GM12801 (cell line): ENCODE data around the gene CREBBP.

Source experiments
- TF ChIP-seq, protein P1 (sequence below): IDR thresholded peaks from one replicate; pipeline ENCODE4 v1.5.1; 2011; ENCODE audit warnings: control low read depth; ENCODE audit not compliant: insufficient read length; ENCODE audit errors: extremely low read depth

Gene CREBBP

GRCh38 chr16:3740186-3740585, 140.3 kb downstream of the CREBBP start:
- TF ChIP-seq, protein P1, sequence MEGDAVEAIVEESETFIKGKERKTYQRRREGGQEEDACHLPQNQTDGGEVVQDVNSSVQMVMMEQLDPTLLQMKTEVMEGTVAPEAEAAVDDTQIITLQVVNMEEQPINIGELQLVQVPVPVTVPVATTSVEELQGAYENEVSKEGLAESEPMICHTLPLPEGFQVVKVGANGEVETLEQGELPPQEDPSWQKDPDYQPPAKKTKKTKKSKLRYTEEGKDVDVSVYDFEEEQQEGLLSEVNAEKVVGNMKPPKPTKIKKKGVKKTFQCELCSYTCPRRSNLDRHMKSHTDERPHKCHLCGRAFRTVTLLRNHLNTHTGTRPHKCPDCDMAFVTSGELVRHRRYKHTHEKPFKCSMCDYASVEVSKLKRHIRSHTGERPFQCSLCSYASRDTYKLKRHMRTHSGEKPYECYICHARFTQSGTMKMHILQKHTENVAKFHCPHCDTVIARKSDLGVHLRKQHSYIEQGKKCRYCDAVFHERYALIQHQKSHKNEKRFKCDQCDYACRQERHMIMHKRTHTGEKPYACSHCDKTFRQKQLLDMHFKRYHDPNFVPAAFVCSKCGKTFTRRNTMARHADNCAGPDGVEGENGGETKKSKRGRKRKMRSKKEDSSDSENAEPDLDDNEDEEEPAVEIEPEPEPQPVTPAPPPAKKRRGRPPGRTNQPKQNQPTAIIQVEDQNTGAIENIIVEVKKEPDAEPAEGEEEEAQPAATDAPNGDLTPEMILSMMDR = no peak

GRCh38 chr16:3739636-3740035, 140.9 kb downstream of the CREBBP start:
- TF ChIP-seq, protein P1 = no peak

DNA sequence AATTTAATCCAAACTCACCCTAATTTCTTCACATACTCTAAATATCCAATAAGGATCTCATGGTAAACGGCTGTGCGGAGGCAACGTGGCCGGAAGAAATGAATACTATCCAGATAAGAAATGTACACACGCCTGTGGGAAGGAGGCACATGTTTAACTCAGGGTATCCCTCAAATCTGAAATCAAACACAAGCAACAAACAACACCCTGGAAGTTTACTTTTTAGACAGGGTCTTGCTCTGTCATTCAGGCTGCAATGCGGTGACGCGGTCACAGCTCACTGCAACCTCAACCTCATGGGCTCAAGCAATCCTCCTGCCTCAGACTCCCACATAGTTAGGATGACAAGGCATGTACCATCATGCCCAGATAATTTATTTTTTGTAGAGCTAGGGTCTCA, 142.0 kb downstream of the CREBBP start:
- TF ChIP-seq, protein P1 = no peak

DNA sequence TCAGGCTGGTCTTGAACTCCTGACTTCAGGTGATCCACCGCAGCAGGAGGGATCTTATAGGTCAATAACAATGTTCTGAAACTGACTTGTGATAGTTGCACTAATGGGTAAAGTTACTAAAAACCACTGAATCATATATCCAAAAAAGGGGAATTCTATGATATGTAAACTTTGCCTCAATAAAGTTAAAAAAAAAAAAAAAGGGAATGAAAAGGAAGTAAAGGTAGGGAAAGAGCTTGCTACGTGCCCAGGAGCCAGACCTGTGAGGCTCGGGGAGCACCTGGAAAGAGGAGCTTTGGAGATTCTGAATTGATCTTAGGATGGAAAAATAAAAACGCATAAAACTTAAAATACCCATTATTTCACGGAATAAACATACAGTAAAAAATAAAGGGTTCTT, 142.4 kb downstream of the CREBBP start:
- TF ChIP-seq, protein P1 = no peak

DNA sequence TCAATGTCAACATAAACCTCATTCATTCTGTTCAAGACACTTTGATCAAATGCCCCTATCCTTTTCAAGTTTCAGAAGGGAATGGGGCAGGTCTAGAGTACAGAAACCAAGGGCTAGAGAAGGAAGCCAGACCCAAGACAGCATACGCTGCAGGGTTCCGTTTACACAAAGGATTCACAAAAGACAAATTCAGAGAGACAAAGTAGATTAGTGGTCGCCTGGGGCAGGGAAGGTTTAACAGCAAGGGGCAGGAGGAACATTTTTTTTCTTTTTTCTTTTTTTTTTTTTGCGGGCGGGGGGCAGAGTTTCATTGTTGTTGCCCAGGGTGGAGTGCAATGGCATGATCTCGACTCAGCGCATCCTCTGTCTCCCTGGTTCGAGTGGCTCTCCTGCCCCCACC, 143.3 kb downstream of the CREBBP start:
- TF ChIP-seq, protein P1 = no peak

DNA sequence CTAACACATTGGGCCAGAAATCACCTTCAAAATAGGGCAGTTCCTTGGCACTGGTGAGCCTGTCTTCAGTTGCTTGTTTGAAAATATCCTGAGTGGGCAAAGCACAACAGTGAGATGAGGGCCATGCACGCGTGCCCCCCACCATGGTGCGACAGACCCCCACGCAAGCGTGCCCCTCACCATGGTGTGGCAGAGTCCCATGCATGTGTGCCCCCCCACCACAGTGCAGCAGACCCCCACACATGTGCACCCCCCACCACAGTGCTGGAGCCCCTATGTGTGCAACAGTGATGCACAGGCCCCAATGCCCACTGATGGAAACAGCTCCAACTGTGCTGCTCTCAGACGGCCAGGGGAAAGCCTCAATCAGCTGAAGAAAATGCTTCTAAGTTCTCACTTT, 144.4 kb downstream of the CREBBP start:
- TF ChIP-seq, protein P1 = no peak

- TF ChIP-seq, protein P1 = no peak
These were observed 145.0 kb downstream of the CREBBP start for GRCh38 chr16:3735541-3735940.

GRCh38 chr16:3734758-3735221, 145.7 kb downstream of the CREBBP start:
- TF ChIP-seq, protein P1 = no peak
